ENCODE measurements around the gene BARHL1.

Gene BARHL1

GRCh38 chr9:132588501-132589147 lies 6.2 kb downstream of the BARHL1 start:
- DNase-seq, result no peak

GRCh38 chr9:132589148-132590036 lies 7.0 kb downstream of the BARHL1 start:
- no peak for DNase-seq

GRCh38 chr9:132590037-132590317 lies 7.6 kb downstream of the BARHL1 start:
- DNase-seq, result no peak

- no peak for DNase-seq
Measured at GRCh38 chr9:132590318-132591182, 8.1 kb downstream of the BARHL1 start.

- no peak for DNase-seq
Measured at GRCh38 chr9:132591244-132591643, 8.8 kb downstream of the BARHL1 start.

- no peak for DNase-seq
Measured at GRCh38 chr9:132591751-132592314, 9.4 kb downstream of the BARHL1 start.

- no peak for DNase-seq
Measured at GRCh38 chr9:132592451-132592850, 10.0 kb downstream of the BARHL1 start.

- no peak for DNase-seq
Measured at GRCh38 chr9:132594412-132594811, 12.0 kb downstream of the BARHL1 start.

GRCh38 chr9:132595319-132595718 lies 12.9 kb downstream of the BARHL1 start:
- no peak for DNase-seq

GRCh38 chr9:132596200-132596599 lies 13.8 kb downstream of the BARHL1 start:
- DNase-seq, result no peak

- peak; percentile 41 for DNase-seq
Measured at GRCh38 chr9:132597073-132597775, 14.8 kb downstream of the BARHL1 start.

GRCh38 chr9:132600326-132600984 lies 18.0 kb downstream of the BARHL1 start:
- DNase-seq, result no peak

- no peak for DNase-seq
Measured at GRCh38 chr9:132602207-132602606, 19.8 kb downstream of the BARHL1 start.

GRCh38 chr9:132605387-132605786 lies 23.0 kb downstream of the BARHL1 start:
- DNase-seq, result no peak

- no peak for DNase-seq
Measured at GRCh38 chr9:132606066-132606465, 23.7 kb downstream of the BARHL1 start.

- DNase-seq, result no peak
Measured at GRCh38 chr9:132609184-132609583, 26.8 kb downstream of the BARHL1 start.

GRCh38 chr9:132609829-132610228 lies 27.4 kb downstream of the BARHL1 start:
- no peak for DNase-seq

GRCh38 chr9:132610661-132611060 lies 28.3 kb downstream of the BARHL1 start:
- DNase-seq, result no peak

GRCh38 chr9:132614324-132614723 lies 31.9 kb downstream of the BARHL1 start:
- no peak for DNase-seq

GRCh38 chr9:132615774-132616173 lies 33.4 kb downstream of the BARHL1 start:
- DNase-seq, result no peak

GRCh38 chr9:132616725-132617124 lies 34.3 kb downstream of the BARHL1 start:
- DNase-seq, result no peak

GRCh38 chr9:132622159-132622558 lies 39.8 kb downstream of the BARHL1 start:
- no peak for DNase-seq

Data from right hindlimb (tissue), 1 donor.